H7 (cell line): ENCODE measurements around the gene CCDC57. TPM values are rescaled to one million over a fixed set of nuclear protein-coding genes. Genes with fewer than 3 reads are reported as not detected.

Experiments used
- DNase-seq: peaks from one replicate; pipeline ENCODE4 v3.0.0; 2012
- H3K27me3 ChIP-seq: 2 replicates; pipeline ENCODE4 v1.6.0; 2011; ENCODE audit warnings: mild to moderate bottlenecking, low read length; ENCODE audit not compliant: control insufficient read depth, insufficient read depth
- H3K36me3 ChIP-seq: replicated peaks from 2 replicates; pipeline ENCODE4 v1.5.1; 2011; ENCODE audit warnings: low read length; ENCODE audit not compliant: control insufficient read depth, insufficient read depth
- H3K4me3 ChIP-seq: 2 replicates; pipeline ENCODE4 v1.5.1; 2011; ENCODE audit warnings: low read depth, mild to moderate bottlenecking, control low read depth, low read length, moderate library complexity; ENCODE audit not compliant: insufficient read depth
- total RNA-seq: library from RNA; depleted of rRNA; stranded (reverse); fragments of >200 nt; shearing (Covaris generic); gene quantifications from 2 replicates; pipeline ENCODE4 v1.2.3, GENCODE V29; 2014

The CCDC57 gene
- total RNA-seq, 1 experiment from 2014 or later, result 3.7 TPM

- no peaks in the 10 kb centered on the region for H3K27me3 ChIP-seq
- H3K4me3 ChIP-seq, result no peak overlapping the region
- DNase-seq, result no peak
- H3K36me3 ChIP-seq, result peaks cover 53% of the 10 kb centered on the region
These were observed 121.2 kb downstream of the CCDC57 start for GRCh38 chr17:82091264-82092066.

GRCh38 chr17:82090549-82091263 is 121.9 kb downstream of the CCDC57 start:
- H3K27me3 ChIP-seq, result no peaks in the 10 kb centered on the region
- no peak overlapping the region for H3K4me3 ChIP-seq
- DNase-seq, result no peak
- H3K36me3 ChIP-seq, result peaks cover 51% of the 10 kb centered on the region

GRCh38 chr17:82089723-82090548 is 122.7 kb downstream of the CCDC57 start:
- H3K4me3 ChIP-seq, result no peak overlapping the region
- H3K27me3 ChIP-seq, result no peaks in the 10 kb centered on the region
- peaks cover 44% of the 10 kb centered on the region for H3K36me3 ChIP-seq
- no peak for DNase-seq

- no peak overlapping the region for H3K4me3 ChIP-seq
- H3K27me3 ChIP-seq, result no peaks in the 10 kb centered on the region
- DNase-seq, result no peak
- H3K36me3 ChIP-seq, result peaks cover 48% of the 10 kb centered on the region
These were observed 123.6 kb downstream of the CCDC57 start for GRCh38 chr17:82088838-82089722.

DNA sequence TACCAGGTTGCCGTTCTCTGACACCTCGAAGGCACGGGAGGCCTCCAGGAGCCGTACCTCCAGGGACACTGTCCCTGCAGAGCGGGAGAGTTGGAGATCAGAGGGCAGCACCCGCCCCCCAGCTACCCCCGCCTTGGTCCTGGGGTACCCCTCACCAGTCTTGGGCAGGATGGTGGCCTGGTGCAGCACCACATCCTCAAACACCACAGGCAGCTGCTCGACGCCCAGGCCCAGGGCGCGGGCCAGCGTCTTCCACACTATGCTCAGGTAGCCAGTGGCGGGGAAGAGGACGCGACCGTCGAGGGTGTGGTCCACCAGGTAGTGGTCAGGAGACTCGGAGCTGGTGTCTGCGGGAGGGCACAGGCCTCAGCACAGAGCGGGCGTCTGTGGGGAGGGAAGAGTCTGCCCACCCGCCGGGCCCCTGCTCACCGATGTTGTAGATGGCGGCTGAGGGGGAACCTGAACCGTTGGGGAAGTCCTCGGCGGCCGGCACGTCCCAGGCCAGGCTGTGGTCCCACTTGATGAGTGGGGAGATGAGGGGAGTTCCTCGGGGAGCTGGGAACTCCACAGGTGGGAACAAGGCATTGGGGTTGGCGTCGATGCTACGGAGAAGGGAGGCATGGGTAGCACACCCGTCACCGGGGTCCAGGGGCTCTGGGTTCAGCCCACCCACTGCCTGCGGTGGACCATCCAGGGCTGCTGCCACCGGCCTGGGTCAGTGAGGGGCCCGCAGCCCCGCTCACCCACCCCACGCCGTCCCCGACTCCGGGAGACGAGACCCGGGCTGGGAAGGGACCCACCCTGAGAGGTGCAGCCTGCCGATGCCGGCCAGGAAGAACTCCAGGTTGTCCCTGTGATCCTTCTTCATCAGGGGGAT is 124.4 kb downstream of the CCDC57 start:
- H3K27me3 ChIP-seq, result no peaks in the 10 kb centered on the region
- no peak for DNase-seq
- peaks cover 43% of the 10 kb centered on the region for H3K36me3 ChIP-seq
- no peak overlapping the region for H3K4me3 ChIP-seq

DNA sequence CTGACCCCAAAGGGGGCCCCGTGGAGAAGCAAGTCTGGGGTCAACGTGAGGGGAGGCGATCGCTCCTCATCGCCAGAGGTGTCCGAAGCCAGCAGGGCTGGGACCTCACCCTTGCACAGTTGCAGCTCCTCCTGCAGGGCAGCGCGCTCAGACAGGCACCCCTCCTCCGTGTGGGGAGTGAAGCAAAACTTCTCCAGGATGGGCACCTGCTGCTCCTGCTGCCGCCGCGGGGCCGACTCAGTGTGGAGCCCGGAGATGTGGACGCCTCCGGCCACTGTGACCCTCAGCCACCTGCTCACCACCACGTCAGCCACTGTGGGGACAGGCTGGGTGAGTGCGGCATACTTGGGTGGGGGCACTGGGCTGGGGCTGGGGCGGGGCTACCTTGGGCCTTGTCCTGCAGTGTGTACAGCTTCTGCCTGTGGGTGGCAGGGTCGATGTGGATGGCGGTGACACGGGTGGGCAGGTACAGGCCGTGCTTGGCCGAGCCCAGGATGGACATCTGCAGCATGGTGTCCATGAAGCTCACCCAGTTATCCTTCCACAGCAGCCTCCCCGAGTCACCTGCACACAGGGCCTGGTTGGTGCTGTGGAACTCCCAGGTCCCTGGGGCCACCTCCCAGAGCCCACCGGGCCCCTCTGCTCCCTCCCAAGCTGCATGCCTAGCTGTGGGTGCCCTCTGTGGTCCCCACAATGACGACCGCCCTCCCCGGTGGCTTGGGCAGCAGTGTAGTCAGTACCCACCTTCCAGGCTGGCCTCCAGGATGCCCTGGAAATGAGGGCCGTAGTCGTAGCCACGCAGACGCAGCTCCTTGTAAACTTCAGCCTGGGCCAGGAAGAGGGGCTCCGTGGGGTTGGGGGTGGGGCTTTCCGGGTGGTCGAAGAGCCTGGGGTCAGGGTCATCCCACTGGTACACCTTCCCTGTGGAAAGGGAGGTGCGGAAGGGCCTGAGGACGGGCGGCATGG is 125.4 kb downstream of the CCDC57 start:
- Histone ChIP-seq H3K36me3 (peaks cover 47% of the 10 kb centered on the region), H3K4me3 (no peak overlapping the region), H3K27me3 (no peaks in the 10 kb centered on the region)
- no peak for DNase-seq

DNA sequence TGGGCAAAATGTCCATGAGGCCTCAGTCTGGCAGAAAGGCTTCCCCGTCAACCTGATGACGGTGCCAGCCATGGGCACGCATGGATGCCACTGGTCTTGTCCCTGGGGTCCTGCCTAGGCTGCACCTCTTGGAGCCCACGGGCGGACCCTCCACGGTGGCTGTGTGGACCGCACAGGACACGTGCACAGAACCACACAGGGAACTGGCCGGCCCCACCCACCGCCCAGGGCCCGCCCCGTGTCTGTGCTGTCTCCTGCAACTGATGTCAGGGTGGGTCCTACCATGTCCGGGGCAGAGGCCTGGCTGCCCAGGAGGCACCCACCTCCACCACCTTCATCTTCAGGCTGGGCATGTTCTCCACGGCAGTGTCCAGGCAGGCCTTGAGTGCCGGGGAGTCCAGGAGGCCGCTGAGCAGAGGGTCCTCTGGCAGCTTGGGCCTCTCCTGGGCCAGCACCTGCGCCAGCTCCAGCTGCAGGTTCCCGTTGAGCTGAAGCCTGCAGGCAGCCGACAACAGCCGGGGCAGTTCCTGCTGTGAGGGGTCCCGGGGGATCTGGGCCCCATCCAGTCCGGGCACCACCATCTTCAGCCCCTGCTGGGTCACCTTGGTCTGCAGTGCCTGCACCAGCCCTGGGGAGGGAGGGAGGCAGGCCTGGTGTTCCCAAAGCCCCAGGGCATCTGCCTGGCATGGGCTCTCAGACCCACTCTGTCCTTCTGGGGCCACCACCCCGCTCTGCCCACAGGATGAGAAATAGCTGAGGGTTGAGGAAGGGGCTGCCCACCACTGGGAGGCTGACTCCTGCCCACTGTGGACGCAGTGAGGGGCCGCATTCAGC is 126.5 kb downstream of the CCDC57 start:
- no peak for DNase-seq
- peaks cover 49% of the 10 kb centered on the region for H3K36me3 ChIP-seq
- no peaks in the 10 kb centered on the region for H3K27me3 ChIP-seq
- no peak overlapping the region for H3K4me3 ChIP-seq

DNA sequence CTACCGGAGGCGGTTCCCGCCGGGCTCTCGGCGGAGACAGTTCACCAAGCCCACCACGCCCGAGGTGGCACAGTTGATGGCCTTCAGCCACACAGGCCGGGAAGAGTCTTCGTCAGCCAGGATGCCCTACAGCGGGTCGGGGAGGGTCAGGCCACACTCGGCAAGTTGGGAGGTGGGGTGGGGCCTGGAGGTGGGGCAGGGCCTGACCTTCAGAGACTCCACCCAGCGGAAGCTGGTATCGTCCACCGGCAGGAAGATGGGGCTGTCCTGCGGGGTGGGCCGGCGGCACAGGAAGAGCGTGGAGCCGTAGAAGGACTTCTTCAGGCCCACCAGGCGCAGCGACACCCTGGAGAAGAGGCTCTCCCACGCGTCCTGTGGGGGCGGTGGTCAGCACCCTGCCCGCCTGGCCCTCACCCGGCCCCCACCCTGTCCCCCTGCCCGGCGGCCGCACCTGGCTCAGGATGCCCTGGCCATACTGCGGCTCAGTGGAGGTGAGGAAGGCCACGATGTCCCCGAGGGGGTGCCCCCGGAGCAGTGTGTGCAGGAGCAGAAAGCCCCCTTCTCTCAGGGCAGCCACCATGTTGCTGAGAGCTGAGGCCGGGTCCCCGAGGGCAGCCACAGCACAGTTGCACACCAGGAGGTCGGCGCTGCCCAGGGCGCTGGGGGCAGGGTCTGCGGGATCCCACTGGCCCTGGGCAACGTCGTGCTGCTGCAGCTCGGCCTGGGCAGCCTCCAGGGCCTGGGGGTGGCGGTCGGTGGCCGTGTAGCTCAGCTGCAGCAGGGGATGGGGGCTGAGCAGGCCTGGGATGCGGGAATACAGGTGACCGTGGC is 127.4 kb downstream of the CCDC57 start:
- Histone ChIP-seq H3K36me3 (peaks cover 46% of the 10 kb centered on the region), H3K4me3 (no peak overlapping the region), H3K27me3 (no peaks in the 10 kb centered on the region)
- no peak for DNase-seq

GRCh38 chr17:82084373-82085030 is 128.1 kb downstream of the CCDC57 start:
- peaks cover 45% of the 10 kb centered on the region for H3K36me3 ChIP-seq
- no peak overlapping the region for H3K4me3 ChIP-seq
- no peaks in the 10 kb centered on the region for H3K27me3 ChIP-seq
- DNase-seq, result no peak

DNA sequence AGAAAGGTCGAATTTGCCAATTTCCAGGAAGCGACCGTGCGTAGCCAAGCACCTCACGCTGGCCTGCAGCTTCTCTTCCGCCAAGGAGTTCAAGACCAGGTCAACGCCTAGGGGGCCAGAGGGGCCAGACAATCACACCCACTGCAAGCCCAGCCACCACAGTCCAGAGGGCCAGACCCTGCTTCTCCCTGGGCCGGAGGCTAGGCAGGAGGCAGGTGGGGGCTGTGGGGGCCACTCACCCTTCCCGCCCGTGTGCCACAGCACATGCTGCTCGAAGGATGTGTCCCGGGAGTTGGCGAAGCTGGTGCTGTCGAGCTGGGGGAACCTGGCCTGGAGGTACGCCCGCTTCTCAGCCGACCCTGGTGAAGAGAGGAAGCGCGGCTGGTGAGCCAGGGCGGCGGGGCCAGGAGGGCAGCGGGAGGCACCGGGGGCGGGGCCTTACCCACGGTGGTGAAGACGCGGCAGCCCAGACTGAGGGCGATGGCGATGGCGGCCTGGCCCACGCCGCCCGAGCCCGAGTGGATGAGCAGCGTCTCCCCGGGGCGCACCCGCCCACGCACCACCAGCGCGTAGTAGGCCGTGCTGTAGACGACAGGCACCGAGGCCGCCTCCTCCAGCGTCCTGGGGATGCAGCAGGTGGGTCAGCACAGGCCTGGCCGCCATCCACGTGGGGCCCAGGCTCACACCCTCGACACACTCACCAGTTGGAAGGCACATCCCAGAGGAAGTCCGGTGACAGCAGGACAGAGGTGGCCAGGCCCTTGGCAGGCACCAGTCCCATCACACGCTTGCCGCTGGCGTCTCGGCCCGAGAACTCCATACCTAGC is 128.9 kb downstream of the CCDC57 start:
- no peak for DNase-seq
- Histone ChIP-seq H3K4me3 (no peak overlapping the region), H3K27me3 (no peaks in the 10 kb centered on the region), H3K36me3 (peaks cover 40% of the 10 kb centered on the region)
